ENCODE data around the gene OSBP2. TPM values are rescaled to one million over a fixed set of nuclear protein-coding genes. Genes with fewer than 3 reads are reported as not detected.

Gene OSBP2
- total and polyA plus RNA-seq, 2 of the 13 experiments (the other 11 are each of a cell fraction or from before 2014, with no cell fraction given), result 5.0 to 7.7 TPM

- TF ChIP-seq NFRKB (IDR thresholded peaks at IDR 0.05) (no peak), ZFP82 (CRISPR knock-in tag; IDR thresholded peaks at IDR 0.05; ENCODE audit: borderline replicate concordance) (no peak), ZNF660 (CRISPR knock-in tag; IDR thresholded peaks at IDR 0.05; ENCODE audit: borderline replicate concordance, low read depth) (no peak), CBX2 (IDR thresholded peaks at IDR 0.05; ENCODE audit: low read depth, low read length) (no peak), CBX2 (CRISPR knock-in tag; IDR thresholded peaks at IDR 0.05; ENCODE audit: low read depth) (no peak), ZNF12 (CRISPR knock-in tag; IDR thresholded peaks at IDR 0.05) (no peak), SRF (IDR thresholded peaks at IDR 0.05; ENCODE audit: low read depth, low read length) (no peak), ZNF10 (CRISPR knock-in tag; IDR thresholded peaks at IDR 0.05; ENCODE audit: borderline replicate concordance, low read depth) (no peak), KMT2B (CRISPR knock-in tag; IDR thresholded peaks at IDR 0.05) (no peak), ZNF160 (CRISPR knock-in tag; IDR thresholded peaks at IDR 0.05) (no peak), HOXA5 (CRISPR knock-in tag; IDR thresholded peaks at IDR 0.05) (no peak), PBX3 (CRISPR knock-in tag; IDR thresholded peaks at IDR 0.05; ENCODE audit: borderline replicate concordance) (no peak), ZNF414 (CRISPR knock-in tag; IDR thresholded peaks at IDR 0.05) (no peak), HNRNPL (IDR thresholded peaks at IDR 0.05; ENCODE audit: low read depth, low read length) (peak; percentile 77; the same call in 1 of the 2 replicates), FOXP1 (IDR thresholded peaks at IDR 0.05) (no peak), FOXP1 (CRISPR knock-in tag; IDR thresholded peaks at IDR 0.05) (no peak; the same call in 1 of the 2 replicates), ZSCAN30 (CRISPR knock-in tag; IDR thresholded peaks at IDR 0.05) (no peak), PCBP1 (IDR thresholded peaks at IDR 0.05; ENCODE audit: borderline replicate concordance, low read depth, low read length) (no peak), NCOA5 (CRISPR knock-in tag; IDR thresholded peaks at IDR 0.05) (no peak), ZNF776 (CRISPR knock-in tag; IDR thresholded peaks at IDR 0.05) (no peak; the same call in 1 of the 2 replicates), CAMTA2 (CRISPR knock-in tag; IDR thresholded peaks at IDR 0.05; ENCODE audit: borderline replicate concordance) (0 out of 2 replicates have a peak, but pooled peaks have one; percentile 18), ZNF281 (CRISPR knock-in tag; IDR thresholded peaks at IDR 0.05; ENCODE audit: borderline replicate concordance) (peak; percentile 20; the same call in 1 of the 2 replicates)
- TF ChIP-seq, protein P1, sequence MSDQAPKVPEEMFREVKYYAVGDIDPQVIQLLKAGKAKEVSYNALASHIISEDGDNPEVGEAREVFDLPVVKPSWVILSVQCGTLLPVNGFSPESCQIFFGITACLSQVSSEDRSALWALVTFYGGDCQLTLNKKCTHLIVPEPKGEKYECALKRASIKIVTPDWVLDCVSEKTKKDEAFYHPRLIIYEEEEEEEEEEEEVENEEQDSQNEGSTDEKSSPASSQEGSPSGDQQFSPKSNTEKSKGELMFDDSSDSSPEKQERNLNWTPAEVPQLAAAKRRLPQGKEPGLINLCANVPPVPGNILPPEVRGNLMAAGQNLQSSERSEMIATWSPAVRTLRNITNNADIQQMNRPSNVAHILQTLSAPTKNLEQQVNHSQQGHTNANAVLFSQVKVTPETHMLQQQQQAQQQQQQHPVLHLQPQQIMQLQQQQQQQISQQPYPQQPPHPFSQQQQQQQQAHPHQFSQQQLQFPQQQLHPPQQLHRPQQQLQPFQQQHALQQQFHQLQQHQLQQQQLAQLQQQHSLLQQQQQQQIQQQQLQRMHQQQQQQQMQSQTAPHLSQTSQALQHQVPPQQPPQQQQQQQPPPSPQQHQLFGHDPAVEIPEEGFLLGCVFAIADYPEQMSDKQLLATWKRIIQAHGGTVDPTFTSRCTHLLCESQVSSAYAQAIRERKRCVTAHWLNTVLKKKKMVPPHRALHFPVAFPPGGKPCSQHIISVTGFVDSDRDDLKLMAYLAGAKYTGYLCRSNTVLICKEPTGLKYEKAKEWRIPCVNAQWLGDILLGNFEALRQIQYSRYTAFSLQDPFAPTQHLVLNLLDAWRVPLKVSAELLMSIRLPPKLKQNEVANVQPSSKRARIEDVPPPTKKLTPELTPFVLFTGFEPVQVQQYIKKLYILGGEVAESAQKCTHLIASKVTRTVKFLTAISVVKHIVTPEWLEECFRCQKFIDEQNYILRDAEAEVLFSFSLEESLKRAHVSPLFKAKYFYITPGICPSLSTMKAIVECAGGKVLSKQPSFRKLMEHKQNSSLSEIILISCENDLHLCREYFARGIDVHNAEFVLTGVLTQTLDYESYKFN (CRISPR knock-in tag; conservative IDR thresholded peaks at IDR 0.05), result peak; percentile 80
These were observed 186.9 kb downstream of the OSBP2 start (continued) for GRCh38 chr22:30881361-30882183.
